Mesodermal cell (in vitro differentiated cells): Measurements from ENCODE around the gene NEUROG1.
"Not testable (repeated sequence)": the region's sequence is repeated elsewhere in the genome, so short reads cannot be mapped to it uniquely, and the experiment has no call there.

ENCODE experiments used
- H3K27ac ChIP-seq: 2 replicates; pipeline ENCODE4 v1.7.0; 2013; ENCODE audit warnings: mild to moderate bottlenecking, low read depth, low read length, moderate library complexity; ENCODE audit not compliant: severe bottlenecking
- H3K36me3 ChIP-seq: 2 replicates; pipeline ENCODE4 v1.7.1; 2013; ENCODE audit warnings: mild to moderate bottlenecking, low read length, moderate library complexity; ENCODE audit not compliant: control insufficient read depth, insufficient read depth
- H3K4me1 ChIP-seq: one replicate; pipeline ENCODE4 v1.7.1; 2013; ENCODE audit warnings: mild to moderate bottlenecking, low read length; ENCODE audit not compliant: insufficient read depth, control insufficient read depth, poor library complexity, severe bottlenecking
- H3K4me3 ChIP-seq: 2 replicates; pipeline ENCODE4 v1.7.0; 2013; ENCODE audit warnings: low read length, control low read depth, mild to moderate bottlenecking; ENCODE audit not compliant: insufficient read depth, poor library complexity, severe bottlenecking; ENCODE audit errors: extremely low read depth
- H3K9me3 ChIP-seq: 2 replicates; pipeline ENCODE4 v1.7.1; 2013; ENCODE audit warnings: mild to moderate bottlenecking, low read length, moderate library complexity; ENCODE audit not compliant: control insufficient read depth
- WGBS, 2 experiments: methylation state at CpG; one replicate each; pipeline ENCODE4 v1.1.5; 2013; ENCODE audit warnings: missing lambda C conversion rate in 2 of 2; ENCODE audit not compliant: insufficient coverage in 2 of 2; 5-methylcytosine and 5-hydroxymethylcytosine counted together

The NEUROG1 gene

DNA sequence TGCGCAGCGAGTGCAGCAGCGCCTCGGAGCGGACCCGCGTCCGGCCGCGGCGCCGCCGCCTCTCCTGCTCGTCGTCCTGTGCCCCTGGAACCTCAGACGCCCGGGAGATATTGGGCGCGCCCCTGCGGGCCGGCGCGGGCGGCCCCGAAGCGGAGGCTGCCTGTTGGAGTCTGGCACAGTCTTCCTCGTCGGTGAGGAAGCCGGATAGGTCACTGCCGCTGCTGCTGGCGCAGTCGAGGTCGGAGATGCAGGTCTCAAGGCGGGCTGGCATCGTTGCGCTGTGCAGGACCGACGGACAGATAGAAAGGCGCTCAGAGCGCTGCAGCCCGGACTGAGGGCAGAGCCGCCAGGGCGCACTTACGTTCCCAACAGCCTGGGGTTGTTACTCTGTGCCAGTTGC lies 344 bp downstream of the NEUROG1 start:
- no peaks in the 10 kb centered on the region for H3K36me3 ChIP-seq
- no peaks in the 10 kb centered on the region for H3K4me1 ChIP-seq
- no peaks in the 10 kb centered on the region for H3K9me3 ChIP-seq
- H3K27ac ChIP-seq: no peak overlapping the region
- 3% methylated on average over 33 to 44 of the region's 44 CpGs for WGBS, 2 experiments
- H3K4me3 ChIP-seq: no peak overlapping the region

DNA sequence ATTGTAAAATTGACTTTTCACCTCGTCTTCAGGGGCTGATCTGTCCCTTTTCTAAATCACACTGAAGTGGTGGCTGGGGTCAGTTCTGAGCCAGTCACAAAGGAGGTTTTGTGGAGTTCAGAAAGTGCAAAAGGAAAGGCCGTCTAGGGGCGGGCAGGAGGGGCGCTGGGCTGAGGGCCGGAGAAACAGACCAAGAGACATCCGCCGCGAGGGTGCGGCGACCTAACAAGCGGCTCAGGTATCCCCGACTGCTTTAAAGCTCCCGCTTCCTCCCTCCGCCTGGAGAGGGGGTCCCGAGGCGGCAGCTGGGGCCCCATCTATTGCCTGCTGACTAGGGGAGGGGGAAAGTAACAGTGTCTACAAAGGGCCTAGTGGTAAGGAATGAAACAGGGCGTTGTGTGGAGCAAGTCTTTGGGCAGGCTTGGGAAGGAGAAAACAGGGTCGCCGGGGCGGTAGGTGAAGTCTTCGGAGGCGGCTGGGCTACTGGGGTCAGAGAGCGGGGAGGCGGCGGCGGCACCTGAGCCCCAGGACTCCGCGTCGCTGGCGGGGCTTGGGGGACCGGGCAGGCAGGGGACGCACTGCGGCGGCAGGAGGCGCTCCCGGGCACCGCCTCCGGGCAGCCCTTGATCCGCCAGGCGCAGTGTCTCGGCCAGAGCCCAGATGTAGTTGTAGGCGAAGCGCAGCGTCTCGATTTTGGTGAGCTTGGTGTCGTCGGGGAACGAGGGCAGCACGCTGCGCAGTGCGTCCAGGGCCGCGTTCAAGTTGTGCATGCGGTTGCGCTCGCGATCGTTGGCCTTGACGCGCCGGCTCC lies 950 bp downstream of the NEUROG1 start:
- Histone ChIP-seq H3K4me3 (no peak overlapping the region), H3K4me1 (no peaks in the 10 kb centered on the region), H3K36me3 (no peaks in the 10 kb centered on the region), H3K27ac (no peak overlapping the region), H3K9me3 (no peaks in the 10 kb centered on the region)
- WGBS, 2 experiments: 2% methylated on average over 48 to 53 of the region's 61 CpGs

GRCh38 chr5:135533794-135534193 lies 2.0 kb downstream of the NEUROG1 start:
- Histone ChIP-seq H3K36me3 (no peaks in the 10 kb centered on the region), H3K4me1 (no peaks in the 10 kb centered on the region), H3K4me3 (no peak overlapping the region), H3K27ac (no peak overlapping the region), H3K9me3 (no peaks in the 10 kb centered on the region)
- 25 to 50% methylated on average over 1 of the region's 3 CpGs for WGBS, 2 experiments

- H3K36me3 ChIP-seq: no peaks in the 10 kb centered on the region
- no peaks in the 10 kb centered on the region for H3K9me3 ChIP-seq
- H3K4me1 ChIP-seq: no peaks in the 10 kb centered on the region
- WGBS, 2 experiments: no CpG with 5 or more reads among the region's 3 CpGs
- no peak overlapping the region for H3K27ac ChIP-seq
- H3K4me3 ChIP-seq: no peak overlapping the region
These were observed 2.4 kb downstream of the NEUROG1 start for GRCh38 chr5:135533334-135533733.

GRCh38 chr5:135529576-135529975 lies 6.2 kb downstream of the NEUROG1 start:
- H3K4me1 ChIP-seq, H3K9me3 ChIP-seq, H3K27ac ChIP-seq, H3K36me3 ChIP-seq, H3K4me3 ChIP-seq: not testable (repeated sequence)
- 72% methylated on average over 4 of the region's 5 CpGs; no CpG with 5 or more reads in 1 of the 2 experiments for WGBS, 2 experiments

GRCh38 chr5:135526924-135527323 lies 8.8 kb downstream of the NEUROG1 start:
- no peak overlapping the region for H3K4me3 ChIP-seq
- H3K9me3 ChIP-seq: no peaks in the 10 kb centered on the region
- no peaks in the 10 kb centered on the region for H3K4me1 ChIP-seq
- no peak overlapping the region for H3K27ac ChIP-seq
- no peaks in the 10 kb centered on the region for H3K36me3 ChIP-seq

DNA sequence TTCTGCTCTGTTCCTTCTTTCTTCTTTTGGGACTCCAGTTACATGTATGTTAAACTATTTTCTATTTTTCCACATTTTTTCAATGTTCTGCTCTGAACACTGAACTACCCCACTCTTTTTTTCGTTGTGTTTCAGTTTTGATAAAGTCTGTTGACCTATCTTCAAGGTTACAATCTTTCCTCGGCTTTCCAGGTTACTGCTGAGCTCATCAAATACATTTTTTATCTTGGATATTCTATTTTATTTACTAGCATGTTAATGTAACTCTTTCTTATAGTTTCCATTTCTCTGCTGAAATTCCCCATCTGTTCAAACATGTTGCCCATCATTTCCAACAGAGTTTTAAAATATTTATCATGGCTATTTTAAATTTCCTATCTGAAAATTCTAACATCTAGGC lies 13.8 kb downstream of the NEUROG1 start:
- no peaks in the 10 kb centered on the region for H3K9me3 ChIP-seq
- no peaks in the 10 kb centered on the region for H3K4me1 ChIP-seq
- H3K4me3 ChIP-seq: no peak overlapping the region
- H3K27ac ChIP-seq: no peak overlapping the region
- no CpG with 5 or more reads among the region's 2 CpGs for WGBS, 2 experiments
- H3K36me3 ChIP-seq: no peaks in the 10 kb centered on the region

DNA sequence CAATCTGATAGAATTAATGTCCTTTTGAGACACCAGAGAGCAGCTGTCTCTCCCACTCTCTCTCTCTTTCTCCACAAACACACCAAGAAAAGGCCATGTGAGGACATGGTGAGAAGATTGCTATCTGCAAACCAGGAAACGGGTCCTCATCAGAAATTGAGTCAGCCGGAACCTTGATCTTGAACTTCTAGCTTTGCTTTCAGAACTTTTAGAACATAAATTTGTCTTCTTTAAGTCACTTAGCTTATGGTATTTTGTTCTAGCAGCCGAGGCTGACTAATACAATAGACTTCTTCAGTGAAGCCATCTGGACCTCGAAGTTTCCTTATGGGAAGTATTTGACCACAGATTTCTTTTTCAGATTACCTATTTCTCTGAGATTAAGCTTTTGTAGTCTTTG lies 18.1 kb downstream of the NEUROG1 start:
- Histone ChIP-seq H3K4me3 (no peak overlapping the region), H3K4me1 (no peaks in the 10 kb centered on the region), H3K36me3 (no peaks in the 10 kb centered on the region), H3K27ac (no peak overlapping the region), H3K9me3 (no peaks in the 10 kb centered on the region)
- 100% methylated on average over 2 of the region's 4 CpGs; no CpG with 5 or more reads in 1 of the 2 experiments for WGBS, 2 experiments

DNA sequence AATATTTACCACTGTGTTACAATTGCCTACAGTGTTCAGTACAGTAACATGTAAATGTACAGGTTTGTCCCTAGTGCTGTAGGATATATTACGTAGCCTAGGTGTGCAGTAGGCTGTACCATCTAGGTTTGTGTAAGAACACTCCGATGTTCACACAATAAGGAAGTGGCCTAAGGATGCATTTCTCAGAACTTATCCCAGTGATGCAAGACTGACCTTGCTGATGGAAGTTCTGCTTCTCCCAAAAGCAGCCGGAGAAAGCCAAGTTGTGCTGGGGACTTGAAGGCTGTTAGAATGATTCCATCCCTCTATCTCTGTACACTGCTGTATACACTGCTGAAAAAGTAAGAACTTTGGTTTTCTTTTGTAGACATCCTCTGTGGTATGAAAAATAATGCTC lies 21.6 kb downstream of the NEUROG1 start:
- Histone ChIP-seq H3K27ac (no peak overlapping the region), H3K9me3 (no peaks in the 10 kb centered on the region), H3K4me1 (no peaks in the 10 kb centered on the region), H3K36me3 (no peaks in the 10 kb centered on the region), H3K4me3 (no peak overlapping the region)
- 93 to 94% methylated on average over 2 to 3 of the region's 3 CpGs for WGBS, 2 experiments

- H3K36me3 ChIP-seq: no peaks in the 10 kb centered on the region
- H3K4me3 ChIP-seq: no peak overlapping the region
- H3K4me1 ChIP-seq: no peaks in the 10 kb centered on the region
- no CpG with 5 or more reads among the region's 1 CpG for WGBS, 2 experiments
- no peak overlapping the region for H3K27ac ChIP-seq
- H3K9me3 ChIP-seq: no peaks in the 10 kb centered on the region
These were observed 23.8 kb downstream of the NEUROG1 start for GRCh38 chr5:135511761-135512575.

- no peak overlapping the region for H3K27ac ChIP-seq
- WGBS, 2 experiments: 66 to 75% methylated on average over 6 of the region's 6 CpGs
- no peaks in the 10 kb centered on the region for H3K9me3 ChIP-seq
- H3K4me3 ChIP-seq: no peak overlapping the region
- no peaks in the 10 kb centered on the region for H3K36me3 ChIP-seq
- H3K4me1 ChIP-seq: no peaks in the 10 kb centered on the region
These were observed 25.8 kb downstream of the NEUROG1 start for GRCh38 chr5:135509995-135510394.
